Stimulated activated CD8-positive, alpha-beta memory T cell treated with anti-CD3 and anti-CD28 coated beads, Interleukin-4, amount 100 ng/mL, for 24 hours (primary cell): Measurements from ENCODE around the gene IZUMO4.

Experiments used
- DNase-seq: peaks from one replicate; pipeline ENCODE4 v3.0.0-alpha.2; 2020; ENCODE audit warnings: low read depth

The IZUMO4 gene

DNA sequence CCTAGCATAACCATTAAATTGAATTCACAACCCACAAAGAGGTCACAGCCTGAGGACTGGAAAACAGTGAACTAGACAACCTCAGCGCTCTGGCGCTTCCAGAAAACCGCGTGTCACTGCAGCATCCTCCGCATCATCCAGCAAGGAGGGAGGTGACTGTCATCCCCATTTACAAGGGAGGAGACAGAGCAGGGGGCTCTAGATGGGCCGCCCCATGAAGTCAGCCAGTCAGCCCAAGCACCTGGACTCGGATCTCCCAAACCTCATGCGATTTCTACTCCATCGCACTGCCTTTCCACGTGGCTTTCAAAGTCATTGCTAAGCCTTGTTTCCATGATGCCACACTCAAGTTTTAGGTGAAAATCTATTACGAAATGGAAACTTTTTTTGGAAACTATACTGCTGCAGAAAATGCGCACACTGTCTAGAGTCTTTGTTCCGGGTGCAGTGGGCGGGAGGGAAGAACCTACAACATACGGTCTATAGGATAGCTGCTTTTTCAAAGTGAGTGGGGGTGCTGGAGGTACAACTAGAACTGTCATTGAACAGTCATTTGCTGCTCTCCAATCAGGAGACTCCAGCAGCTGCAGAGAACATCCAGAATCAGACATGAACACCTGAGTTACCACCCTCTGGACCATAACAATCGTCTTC, 51.9 kb downstream of the IZUMO4 start:
- DNase-seq = no peak
